ENCODE data around the gene SIPA1.

- TF ChIP-seq ZNF274 (IDR thresholded peaks at IDR 0.05; ENCODE audit: low read depth, low read length) (no peak), YY1 (IDR thresholded peaks at IDR 0.05; ENCODE audit: insufficient read depth, insufficient read length) (no peak), SUZ12 (IDR thresholded peaks at IDR 0.05; ENCODE audit: extremely low read depth, insufficient read depth, insufficient read length) (no peak)
These were observed 33.6 kb upstream of the SIPA1 start for GRCh38 chr11:65604258-65604657.
